GM21717 (cell line): ENCODE data around the gene TNFAIP8L3.
"Not testable (repeated sequence)": the region's sequence is repeated elsewhere in the genome, so short reads cannot be mapped to it uniquely, and the experiment has no call there.

ENCODE experiments used
- ATAC-seq: cut with Tn5 transposase; IDR thresholded peaks from one replicate; pipeline ENCODE4 v1.9.1; 2021; ENCODE audit warnings: mild to moderate bottlenecking, moderate library complexity; ENCODE audit not compliant: unreplicated experiment

The TNFAIP8L3 gene

DNA sequence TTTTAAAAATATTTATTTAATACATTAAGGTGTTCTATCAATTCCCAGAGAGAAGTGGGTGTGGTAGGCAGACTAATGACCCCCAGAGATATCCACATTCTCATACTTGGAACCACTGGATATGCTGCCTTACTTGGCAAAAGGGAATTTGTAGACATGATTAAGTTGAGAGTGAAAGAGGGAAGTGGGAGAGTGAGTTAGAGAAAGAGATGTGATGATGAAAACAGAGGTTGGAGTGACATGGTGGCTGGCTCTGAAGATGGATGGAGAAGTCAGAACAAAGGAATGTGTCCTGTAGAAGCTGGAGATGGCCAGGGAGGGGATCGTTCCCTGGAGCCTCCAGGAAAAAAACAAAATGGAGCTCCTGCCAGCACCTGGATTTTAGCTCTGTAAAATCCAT is 32.0 kb downstream of the TNFAIP8L3 start:
- ATAC-seq = no peak

DNA sequence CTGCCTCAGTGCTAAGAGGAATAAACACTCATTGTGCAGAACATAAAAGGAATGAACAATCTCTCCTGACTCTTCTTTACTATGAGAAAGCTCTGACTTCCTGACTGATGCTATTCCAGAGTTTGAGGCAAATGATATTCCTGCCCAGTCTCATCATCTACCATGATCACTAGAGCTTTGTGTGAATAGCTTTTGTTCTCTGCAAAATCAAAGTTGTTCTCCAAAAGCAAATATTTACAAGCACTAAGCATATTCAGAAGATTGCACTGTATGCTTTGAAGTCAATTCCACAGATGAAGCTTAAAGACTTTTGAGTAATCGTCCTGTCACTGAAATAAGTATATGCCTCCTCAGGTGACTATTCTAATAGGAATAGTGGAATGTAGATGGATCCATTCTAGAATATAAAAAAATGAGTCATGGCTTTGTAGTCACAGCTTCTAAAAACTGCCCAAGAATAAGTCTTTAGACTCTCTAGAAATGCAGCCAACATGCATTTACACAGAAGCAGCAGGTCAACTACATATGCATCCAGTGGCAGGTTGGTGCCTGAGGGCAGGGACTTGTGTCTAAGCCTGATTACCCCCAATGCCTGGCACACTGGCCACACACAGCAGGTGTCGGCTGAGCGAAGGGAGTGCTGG is 34.6 kb downstream of the TNFAIP8L3 start:
- ATAC-seq = no peak

DNA sequence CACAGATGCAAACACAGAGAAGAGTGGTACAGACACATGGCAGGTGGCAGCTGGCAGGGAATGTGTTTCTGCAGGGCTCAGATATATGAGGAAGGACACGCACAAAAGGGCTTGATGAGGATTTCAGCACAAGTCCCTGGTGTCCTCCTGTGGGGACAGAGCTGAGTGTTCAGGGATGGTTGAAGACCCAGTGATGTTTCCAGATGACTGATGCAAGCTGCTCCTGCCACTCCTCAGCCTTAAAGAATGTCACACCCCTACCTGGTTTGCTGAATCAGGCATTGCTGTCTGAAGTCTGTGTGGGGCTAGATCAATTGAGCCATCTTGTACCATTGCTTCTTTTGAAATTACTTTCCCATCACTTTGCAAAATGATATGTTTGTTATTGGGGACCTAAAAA is 40.2 kb downstream of the TNFAIP8L3 start:
- no peak for ATAC-seq

DNA sequence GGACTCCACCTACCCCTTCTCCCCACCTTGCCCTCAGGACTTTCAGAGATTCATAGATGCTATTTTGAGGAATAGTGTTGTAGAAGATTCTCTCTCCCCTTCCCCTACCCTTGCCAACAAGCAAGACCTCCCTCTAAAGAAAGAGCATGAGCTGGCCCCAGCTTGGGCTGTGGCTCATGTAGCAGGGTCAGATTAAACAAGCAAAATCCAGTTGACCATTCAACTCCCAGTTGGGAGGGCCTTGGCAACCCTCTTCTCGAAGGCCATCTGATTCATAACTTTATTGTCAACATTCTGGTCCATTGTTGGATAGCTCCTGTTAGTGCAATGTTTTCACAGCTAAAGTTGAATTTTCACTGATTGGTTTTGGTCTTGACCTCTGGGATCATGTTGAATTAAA is 41.1 kb downstream of the TNFAIP8L3 start:
- no peak for ATAC-seq

DNA sequence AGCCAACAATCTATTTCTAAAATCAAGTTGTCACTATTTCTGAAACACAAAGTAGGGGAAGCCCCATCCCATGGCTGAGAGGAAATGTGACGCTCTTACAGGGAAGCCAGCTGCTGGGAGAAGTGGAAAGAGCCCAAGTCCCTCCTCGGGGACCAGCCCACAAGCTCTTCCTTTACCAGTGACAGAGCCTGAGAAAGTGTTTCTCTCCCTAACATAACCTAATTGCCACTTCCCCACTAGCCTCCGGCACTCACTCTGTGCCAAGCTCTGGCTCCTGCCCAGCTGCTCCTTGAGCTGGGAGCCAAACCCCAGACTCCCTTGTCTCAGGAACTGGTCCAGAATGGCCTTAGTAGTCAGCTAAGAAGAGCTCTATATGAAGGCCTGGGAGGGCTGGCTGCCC is 42.9 kb downstream of the TNFAIP8L3 start:
- ATAC-seq = no peak

DNA sequence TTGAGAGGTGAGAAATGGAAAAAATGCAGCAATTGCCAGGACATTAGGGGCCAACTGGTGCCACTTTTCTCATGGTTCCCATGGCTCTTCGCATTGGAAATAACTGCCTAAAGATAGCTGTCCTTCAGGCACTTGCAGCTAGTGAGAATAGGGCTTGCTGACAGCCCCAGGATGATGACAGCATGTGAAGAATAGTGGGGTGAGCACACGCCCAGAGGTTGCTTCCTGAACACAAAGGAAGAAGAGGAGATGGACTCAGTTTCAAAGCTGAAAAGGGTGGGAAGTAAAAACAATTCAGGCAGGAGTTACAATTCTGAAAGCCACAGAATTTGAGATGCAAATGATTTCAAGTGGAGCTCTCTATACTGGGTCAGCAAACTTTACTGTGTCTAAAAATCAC is 45.6 kb downstream of the TNFAIP8L3 start:
- no peak for ATAC-seq

DNA sequence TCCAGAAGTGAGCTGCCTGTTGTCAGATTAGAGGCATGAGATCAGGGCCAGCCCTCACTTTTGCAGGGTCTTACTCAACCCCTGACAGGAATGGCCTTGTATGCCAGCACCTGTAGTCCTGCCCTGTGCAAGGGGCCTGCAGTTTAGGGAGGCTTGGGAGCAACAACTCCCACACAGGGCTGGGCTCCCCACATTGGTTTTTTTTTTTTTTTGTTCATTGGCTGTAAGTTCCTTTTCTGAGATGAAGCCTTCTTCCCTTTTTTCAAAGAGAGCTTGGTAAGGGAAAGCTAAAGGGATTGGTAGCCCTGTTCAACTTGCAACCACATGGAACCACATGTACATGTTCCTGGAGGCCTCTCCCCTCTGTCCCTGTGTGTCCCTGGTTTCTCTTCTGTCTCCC is 46.4 kb downstream of the TNFAIP8L3 start:
- ATAC-seq = no peak

DNA sequence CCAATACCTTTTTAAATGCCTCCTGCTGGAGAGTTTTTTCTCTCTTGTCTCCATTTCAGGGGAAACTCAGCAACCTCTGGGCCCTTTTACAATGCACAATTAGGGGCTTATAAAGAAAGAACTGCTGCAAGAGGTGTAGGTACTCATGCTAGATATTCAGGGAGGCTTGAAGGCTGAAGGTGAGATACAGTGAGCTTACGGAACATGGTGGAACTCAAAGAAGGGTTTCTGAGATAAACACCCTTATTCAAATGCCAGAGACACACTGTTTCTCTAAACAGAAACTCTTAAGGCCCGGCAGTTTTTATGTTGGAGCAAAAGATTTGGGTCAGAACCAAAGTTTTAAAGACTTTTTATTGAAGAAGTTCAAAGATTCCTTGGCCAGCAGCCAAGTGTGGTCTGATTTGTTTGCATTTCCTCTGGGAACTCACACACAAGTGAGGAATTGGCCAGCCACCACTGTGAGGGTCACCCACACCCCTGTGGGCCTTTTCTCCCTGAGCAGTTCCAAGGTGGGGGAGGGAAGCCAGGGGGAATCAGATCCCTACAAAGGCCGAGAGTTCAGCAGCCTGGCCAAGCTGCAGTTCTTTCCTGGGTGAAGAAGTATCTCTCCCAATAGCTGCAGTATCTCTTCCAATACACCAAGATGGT is 47.8 kb downstream of the TNFAIP8L3 start:
- ATAC-seq = no peak

DNA sequence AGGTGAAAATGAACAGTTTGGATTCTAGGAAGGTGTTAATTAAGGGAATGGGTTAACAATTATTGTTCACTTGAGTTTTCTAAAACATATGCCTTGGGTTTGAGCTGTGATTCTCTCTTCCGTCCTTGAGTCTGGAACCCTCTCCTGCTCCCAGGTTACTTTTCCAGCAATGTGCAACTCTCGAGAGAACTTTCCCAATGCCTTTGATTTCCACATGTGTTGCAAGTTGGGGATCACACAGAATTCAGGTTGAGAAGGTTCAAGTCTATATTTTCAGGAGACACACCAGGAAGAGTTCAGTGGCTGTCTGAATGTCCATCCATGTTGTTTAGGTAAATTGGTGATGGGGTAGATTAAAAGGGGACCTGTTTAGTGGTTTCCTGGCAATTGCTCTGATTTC is 48.7 kb downstream of the TNFAIP8L3 start:
- no peak for ATAC-seq

DNA sequence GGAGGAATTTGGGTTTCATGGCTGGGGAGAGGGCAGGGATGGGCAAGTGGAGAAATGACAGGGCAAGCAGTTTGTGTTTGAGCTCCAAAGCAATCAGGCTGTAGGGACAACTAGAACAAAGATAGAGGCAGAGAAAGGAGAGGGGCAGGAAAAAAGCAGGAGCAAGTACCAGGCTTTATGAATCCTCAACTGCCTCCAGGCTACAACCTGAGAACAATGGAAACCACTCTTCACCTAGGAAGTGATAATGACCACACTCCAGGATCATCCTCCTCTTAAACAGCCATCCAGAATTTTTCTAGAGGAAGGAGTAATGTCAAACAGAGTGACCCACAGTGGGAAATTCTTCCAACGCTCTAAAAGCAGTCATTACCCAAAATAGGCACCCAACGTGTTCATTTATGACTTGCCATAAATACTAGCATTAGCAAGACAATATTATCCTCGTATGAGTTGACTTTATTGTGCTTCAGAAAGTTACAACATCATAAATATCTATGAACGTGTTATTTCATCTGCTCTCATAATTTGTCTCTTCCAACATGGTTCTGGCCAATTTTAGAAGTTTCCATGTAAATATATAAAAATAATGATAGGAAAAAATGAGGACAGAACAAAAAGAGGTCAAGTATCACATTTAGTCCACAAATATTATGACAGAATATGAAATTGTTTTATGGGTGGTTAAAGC is 50.5 kb downstream of the TNFAIP8L3 start:
- no peak for ATAC-seq

DNA sequence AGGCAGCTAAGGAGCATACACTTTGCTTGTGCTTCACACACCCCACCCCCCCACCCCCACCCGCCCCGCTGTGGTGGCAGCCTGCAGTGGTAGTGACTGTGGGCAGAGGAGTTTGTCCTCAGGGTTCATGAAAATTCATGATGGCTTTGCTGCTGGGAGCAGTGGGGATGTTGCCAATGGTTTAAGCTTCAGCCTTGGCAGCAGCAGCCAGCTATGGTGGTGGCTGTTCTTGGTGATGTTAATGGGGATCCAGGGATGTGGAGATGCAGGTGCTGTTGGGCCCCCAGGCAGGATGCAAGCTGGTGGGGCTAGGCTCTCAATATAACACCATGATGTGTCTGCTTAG is 55.8 kb downstream of the TNFAIP8L3 start:
- no peak for ATAC-seq

DNA sequence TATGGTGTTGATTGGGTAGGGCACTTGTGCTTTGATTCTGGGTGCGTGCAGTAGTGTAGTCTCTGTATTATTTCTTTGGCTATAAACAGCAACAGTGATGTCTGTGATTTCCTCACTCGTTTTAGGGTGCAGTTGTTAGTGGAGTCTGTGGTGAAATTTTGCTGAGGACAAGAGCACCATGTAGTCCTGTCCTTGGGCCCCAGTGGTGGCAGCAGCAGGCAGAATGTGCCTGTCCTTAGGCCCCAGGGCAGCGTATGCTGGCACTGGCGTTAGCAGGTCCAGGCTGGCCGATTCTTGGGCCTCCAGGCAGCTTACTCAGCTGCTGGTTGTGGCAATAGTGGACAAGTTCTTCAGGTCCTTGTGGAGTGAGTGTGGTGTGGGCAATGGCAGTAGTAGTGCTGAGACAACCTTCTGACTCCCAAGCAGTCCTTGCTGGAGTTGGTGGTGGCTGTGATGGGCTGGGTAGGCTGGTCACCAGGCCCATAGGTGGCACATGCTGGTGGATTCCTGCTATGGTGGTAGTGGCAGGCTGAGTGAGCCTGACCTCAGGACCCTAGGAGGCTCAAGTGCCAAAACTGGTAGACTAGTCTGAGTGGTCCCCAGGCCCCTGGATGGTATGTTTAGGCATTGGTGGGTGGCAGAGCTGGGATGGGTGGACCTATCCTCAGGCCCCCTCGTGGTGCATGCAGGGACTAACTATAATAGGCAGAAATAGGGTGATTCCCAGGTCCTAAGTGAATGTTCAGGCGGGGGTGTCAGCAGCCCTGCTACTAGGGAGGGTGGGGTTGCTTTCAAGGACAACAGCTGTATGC is 56.3 kb downstream of the TNFAIP8L3 start:
- no peak for ATAC-seq

DNA sequence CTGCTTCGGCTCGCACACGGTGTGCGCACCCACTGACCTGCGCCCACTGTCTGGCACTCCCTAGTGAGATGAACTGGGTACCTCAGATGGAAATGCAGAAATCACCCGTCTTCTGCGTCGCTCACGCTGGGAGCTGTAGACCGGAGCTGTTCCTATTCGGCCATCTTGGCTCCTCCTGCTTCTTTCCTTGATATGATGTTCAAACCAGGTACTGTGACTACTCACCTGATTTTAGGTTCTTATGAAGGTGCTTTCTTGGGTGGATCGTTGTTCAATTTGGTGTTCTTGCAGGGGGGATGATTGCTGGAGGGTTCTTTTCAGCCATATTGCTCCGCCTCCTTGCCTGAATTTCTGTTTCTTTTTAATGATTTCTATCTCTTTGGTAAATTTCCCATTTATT is 57.2 kb downstream of the TNFAIP8L3 start:
- not testable (repeated sequence) for ATAC-seq

DNA sequence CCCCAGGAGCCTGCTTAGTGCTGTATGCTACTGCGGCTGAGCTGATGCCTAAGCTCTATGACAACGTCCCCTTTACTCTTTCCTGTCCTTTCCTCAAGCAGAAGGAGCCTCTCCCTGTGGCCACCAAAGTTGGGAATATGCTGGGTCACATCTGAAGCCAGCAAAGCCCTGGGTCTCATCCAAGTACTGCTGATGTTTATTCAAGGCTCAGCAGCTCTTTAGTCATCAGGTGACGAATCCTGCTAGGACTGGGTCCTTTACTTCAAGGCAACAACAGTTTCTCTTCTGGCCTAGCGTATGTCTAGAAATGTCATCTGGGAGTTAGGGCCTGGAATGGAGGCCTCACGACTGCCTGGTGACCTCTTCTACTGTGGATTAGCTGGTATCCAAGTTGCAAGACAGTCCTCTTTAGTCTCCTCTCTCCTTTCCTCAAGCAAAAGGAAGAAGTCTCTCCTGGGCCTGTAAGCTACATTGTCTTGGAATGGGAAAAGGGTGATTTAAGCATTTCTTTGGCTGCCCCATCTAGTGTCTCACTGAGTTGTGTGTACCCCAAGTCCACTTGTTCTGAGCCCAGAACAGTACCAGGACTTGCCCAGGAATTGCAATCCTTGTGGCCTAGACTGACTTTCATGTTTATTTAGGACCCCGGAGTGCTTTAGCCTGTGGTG is 63.9 kb downstream of the TNFAIP8L3 start:
- no peak for ATAC-seq

DNA sequence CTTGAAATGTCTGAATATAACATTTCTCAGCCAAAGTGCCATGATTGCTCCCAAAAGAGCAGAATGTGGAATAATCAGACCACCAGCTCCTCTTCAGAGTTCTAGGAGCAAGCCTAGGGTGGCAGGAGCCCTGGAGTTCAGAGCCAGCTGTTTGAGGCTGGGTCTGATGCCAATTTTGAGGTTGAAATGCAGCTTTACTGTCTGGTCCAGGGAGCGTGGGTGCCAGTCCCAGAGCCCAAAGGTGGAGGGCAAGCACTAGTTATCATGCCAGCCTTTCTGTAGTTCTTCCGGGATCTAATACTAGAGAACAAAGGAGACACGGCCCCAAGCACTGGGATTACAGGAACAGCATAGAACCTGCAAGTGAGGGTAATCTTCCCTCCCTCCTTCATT is 69.3 kb downstream of the TNFAIP8L3 start:
- ATAC-seq = no peak

DNA sequence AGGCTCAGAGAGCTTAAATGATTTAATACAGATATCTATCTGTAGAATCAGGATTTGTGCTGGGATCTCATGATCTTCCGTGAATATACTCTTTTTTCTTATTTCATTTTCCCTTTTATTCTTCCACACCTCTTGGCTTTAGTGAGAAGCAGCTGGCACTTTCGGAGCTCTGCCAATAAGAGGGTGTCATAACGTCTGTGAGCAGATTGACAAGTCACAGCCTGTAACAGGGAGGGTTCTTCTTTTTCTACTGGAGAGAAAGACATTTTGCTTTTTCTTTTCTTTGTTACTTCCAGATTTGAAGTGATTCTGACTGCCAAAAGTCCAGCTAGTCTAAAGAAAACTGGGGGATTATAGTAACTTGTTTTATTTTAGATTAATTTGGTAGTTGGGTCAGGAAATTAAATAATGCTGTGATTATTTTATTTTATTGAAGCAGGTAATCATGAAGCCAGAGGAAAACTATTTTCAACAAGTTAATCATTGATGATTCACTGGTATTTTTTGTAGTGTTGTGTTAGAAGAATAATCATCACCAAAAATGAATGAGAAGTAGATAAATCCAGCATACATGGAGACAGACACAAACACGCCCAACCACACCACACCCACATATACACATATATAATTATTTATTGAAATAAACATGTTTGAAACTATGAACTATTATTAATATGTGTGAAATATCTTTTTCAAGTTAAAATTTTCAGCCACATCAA is 69.8 kb downstream of the TNFAIP8L3 start:
- no peak for ATAC-seq

DNA sequence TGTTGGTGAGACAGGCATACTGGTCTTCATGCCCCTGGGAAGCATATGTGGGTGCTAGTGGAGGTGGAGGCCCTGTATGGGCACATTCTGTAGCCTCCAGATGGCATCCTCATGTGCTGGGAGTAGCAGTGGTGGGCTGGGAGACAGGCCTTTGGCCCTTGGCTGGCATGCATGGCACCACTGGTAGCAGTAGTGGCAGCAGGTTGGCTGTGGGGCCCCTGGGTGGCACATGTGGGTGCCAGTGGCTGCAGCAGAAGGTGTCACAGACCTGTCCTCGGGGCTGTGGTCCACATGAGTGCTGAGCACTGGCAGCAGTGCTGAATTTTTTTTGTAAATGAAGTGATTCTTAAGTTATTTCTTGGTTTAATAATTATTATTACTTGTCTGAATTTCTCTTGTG is 71.2 kb downstream of the TNFAIP8L3 start:
- no peak for ATAC-seq

DNA sequence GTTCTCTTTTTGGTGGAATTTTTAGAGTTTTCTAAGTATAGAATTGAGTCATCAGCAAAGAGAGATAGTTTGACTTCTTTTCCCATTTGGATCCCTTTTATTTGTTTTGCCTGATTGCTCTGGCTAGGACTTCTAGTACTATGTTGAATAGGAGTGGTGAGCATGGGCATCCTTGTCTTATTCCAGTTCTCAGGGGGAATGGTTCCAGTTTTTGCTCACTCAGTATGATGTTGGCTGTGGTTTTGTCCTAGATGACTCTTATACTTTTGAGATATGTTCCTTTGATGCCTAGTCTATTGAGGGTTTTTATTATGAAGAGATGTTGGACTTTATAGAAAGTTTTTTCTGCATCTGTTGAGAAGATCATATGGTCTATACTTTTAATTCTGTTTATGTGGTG is 72.5 kb downstream of the TNFAIP8L3 start:
- ATAC-seq = no peak

DNA sequence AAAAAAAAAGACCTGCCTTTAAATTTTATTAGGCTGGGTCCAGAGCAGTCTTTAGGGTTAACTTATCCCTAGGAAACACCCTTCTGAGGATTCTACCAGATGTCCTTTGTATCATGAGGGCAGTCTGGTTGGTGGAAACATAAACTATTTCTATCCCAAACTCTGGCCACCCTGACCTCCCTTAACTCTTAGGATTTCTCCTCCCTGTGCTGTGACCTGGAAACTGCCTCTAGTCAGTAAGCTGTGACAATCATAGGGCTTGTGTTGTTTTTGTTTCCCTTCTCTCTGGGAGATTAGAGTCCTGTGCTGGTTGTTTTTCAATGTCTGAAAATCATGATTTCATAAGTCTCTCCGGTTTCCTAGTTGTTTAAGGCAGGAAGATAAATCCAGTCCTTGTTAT is 78.1 kb downstream of the TNFAIP8L3 start:
- no peak for ATAC-seq

DNA sequence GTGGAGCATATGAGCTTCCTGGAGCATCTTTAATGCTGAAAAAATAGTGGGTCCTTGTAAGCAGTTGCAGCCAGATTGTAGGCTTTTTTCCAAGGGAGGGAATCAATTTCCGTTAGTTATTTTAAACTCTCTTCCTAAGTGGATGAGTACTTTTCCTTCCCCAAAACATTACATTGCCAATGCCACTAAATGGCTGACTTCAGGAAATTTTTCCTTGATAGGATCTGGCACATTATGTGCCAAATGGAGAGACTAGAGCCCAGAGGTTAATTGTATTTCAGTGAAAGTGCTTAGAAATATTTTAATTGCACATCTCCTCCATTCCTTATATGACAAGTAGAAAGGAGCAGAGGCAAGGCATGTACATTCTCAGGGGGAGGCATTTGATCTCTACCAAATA is 83.5 kb downstream of the TNFAIP8L3 start:
- ATAC-seq = no peak
